HepG2 (cell line): ENCODE measurements around the gene BRAF. TPM values are rescaled to one million over a fixed set of nuclear protein-coding genes. Genes with fewer than 3 reads are reported as not detected.

ENCODE experiments used
- ARNT2 ChIP-seq: sonication (generic); formaldehyde crosslinking; IDR thresholded peaks from 2 replicates; pipeline ENCODE4 v1.8.0; 2022; ENCODE audit warnings: mild to moderate bottlenecking, low read depth, missing genetic modification reagents, moderate library complexity
- ATRX ChIP-seq: sonication (generic); formaldehyde crosslinking; IDR thresholded peaks from 2 replicates; pipeline ENCODE4 v1.4.0; 2020; ENCODE audit warnings: missing genetic modification reagents, borderline replicate concordance
- BCL6 ChIP-seq: IDR thresholded peaks from 2 replicates; pipeline ENCODE4 v1.6.1; 2016; ENCODE audit warnings: missing genetic modification reagents, missing compliant biosample characterization
- CEBPZ ChIP-seq: IDR thresholded peaks from 2 replicates; pipeline ENCODE4 v1.6.1; 2012; ENCODE audit warnings: low read length, improper control_type of control experiment
- CENPBD1 ChIP-seq: sonication (generic); formaldehyde crosslinking; IDR thresholded peaks from 2 replicates; pipeline ENCODE4 v1.8.0; 2022; ENCODE audit warnings: missing genetic modification reagents, low read depth, mild to moderate bottlenecking, borderline replicate concordance
- JUN ChIP-seq: sonication (generic); formaldehyde crosslinking; IDR thresholded peaks from 2 replicates; pipeline ENCODE4 v1.4.0; 2020; ENCODE audit warnings: mild to moderate bottlenecking, missing genetic modification reagents
- MLLT10 ChIP-seq: sonication (generic); formaldehyde crosslinking; IDR thresholded peaks from 2 replicates; pipeline ENCODE4 v1.4.0; 2020; ENCODE audit warnings: missing genetic modification reagents
- PBX3 ChIP-seq: sonication (generic); formaldehyde crosslinking; IDR thresholded peaks from 2 replicates; pipeline ENCODE4 v1.8.1; 2023; ENCODE audit warnings: missing genetic modification reagents, inconsistent platforms, borderline replicate concordance
- SYNCRIP ChIP-seq: fragments of 200-400 bp; formaldehyde crosslinking; IDR thresholded peaks from 2 replicates; pipeline ENCODE4 v1.6.1; 2018; ENCODE audit warnings: mild to moderate bottlenecking, low read depth, low read length; ENCODE audit not compliant: insufficient read depth
- TIGD3 ChIP-seq: sonication (generic); formaldehyde crosslinking; IDR thresholded peaks from 2 replicates; pipeline ENCODE4 v1.5.1; 2020; ENCODE audit warnings: mild to moderate bottlenecking, missing genetic modification reagents, borderline replicate concordance
- ZBTB42 ChIP-seq: sonication (generic); formaldehyde crosslinking; IDR thresholded peaks from 2 replicates; pipeline ENCODE4 v1.5.0; 2020; ENCODE audit warnings: mild to moderate bottlenecking, missing genetic modification reagents
- ZBTB44 ChIP-seq: sonication (generic); formaldehyde crosslinking; IDR thresholded peaks from 2 replicates; pipeline ENCODE4 v1.4.0; 2020; ENCODE audit warnings: missing genetic modification reagents
- ZNF232 ChIP-seq: sonication (generic); formaldehyde crosslinking; IDR thresholded peaks from 2 replicates; pipeline ENCODE4 v1.4.0; 2020; ENCODE audit warnings: missing genetic modification reagents, borderline replicate concordance
- ZNF557 ChIP-seq: sonication (generic); formaldehyde crosslinking; IDR thresholded peaks from 2 replicates; pipeline ENCODE4 v1.4.0; 2020; ENCODE audit warnings: missing genetic modification reagents
- ZNF687 ChIP-seq: sonication (generic); formaldehyde crosslinking; IDR thresholded peaks from 2 replicates; pipeline ENCODE4 v1.5.1; 2020; ENCODE audit warnings: mild to moderate bottlenecking, missing genetic modification reagents, moderate library complexity
- polyA plus RNA-seq, 8 experiments: library from polyadenylated mRNA; depleted of rRNA in 3 of 8; stranded (reverse) in 7 of 8; unstranded in 1 of 8; fragments of >200 nt; fragmentation: Illumina TruSeq in 4 of 8; extraction: Trizol in 4 of 8; gene quantifications; 2 replicates each; pipeline versions ENCODE4 v1.2.1 to v1.2.3, GENCODE V29; 2011 to 2016; ENCODE audit warnings: low read depth in 4 of 8, missing spikeins in 1 of 8, mixed read lengths in 1 of 8; ENCODE audit not compliant: insufficient read depth in 1 of 8
- total RNA-seq, 5 experiments: library from RNA; depleted of rRNA; stranded (reverse); fragments of >200 nt; fragmentation: Illumina TruSeq; extraction: Trizol; gene quantifications; 2 replicates each; pipeline ENCODE4 v1.2.3, GENCODE V29; 2016; ENCODE audit warnings: low read depth in 1 of 5

The BRAF gene
- total and polyA plus RNA-seq, 2 of the 13 experiments (the other 11 are each of a cell fraction or from before 2014, with no cell fraction given), result 12.5 to 13.4 TPM

- TF ChIP-seq ZBTB42 (CRISPR knock-in tag), result 0 out of 2 replicates have a peak, but pooled peaks have one; percentile 77
- TF ChIP-seq PBX3 (CRISPR knock-in tag), result no peak
- TF ChIP-seq CEBPZ, result no peak
- no peak for TF ChIP-seq SYNCRIP
- TF ChIP-seq JUN (CRISPR knock-in tag), result no peak
- no peak for TF ChIP-seq ARNT2 (CRISPR knock-in tag)
- TF ChIP-seq CENPBD1 (CRISPR knock-in tag), result no peak
- TF ChIP-seq ZNF557 (CRISPR knock-in tag), result no peak
- no peak for TF ChIP-seq ATRX
- no peak for TF ChIP-seq TIGD3 (CRISPR knock-in tag)
- TF ChIP-seq MLLT10 (CRISPR knock-in tag), result no peak
- peak; percentile 76 for TF ChIP-seq ZNF687 (CRISPR knock-in tag)
- TF ChIP-seq BCL6, result no peak; the same call in 1 of the 2 replicates
- no peak for TF ChIP-seq ZNF232 (CRISPR knock-in tag)
- no peak for TF ChIP-seq ZBTB44 (CRISPR knock-in tag)
Measured at GRCh38 chr7:140924019-140924820, 509 bp downstream of the BRAF start (continued).
